Gastroesophageal sphincter (tissue), 4 donors: Measurements from ENCODE around the gene KIF5C. TPM values are rescaled to one million over a fixed set of nuclear protein-coding genes. Genes with fewer than 3 reads are reported as not detected.
A peak's percentile ranks its signal among the peaks of the same experiment; 100 is the strongest.

Source experiments
- ATAC-seq: fragments of 150-250 bp; one replicate; pipeline ENCODE4 v1.9.1; 2016; ENCODE audit warnings: mild to moderate bottlenecking, moderate library complexity
- H3K27ac ChIP-seq, 4 donors: fragments of 200-600 bp; sonication (generic) in 3 of 4; 1 replicate in 3 of 4; 2 replicates in 1 of 4; pipeline ENCODE4 v1.5.1; 2016 to 2019
- H3K27me3 ChIP-seq: fragments of 200-600 bp; sonication (generic); one replicate; pipeline ENCODE4 v1.5.1; 2019
- H3K36me3 ChIP-seq, 2 donors: fragments of 200-600 bp; sonication (generic); one replicate each; pipeline ENCODE4 v1.5.1; 2019; ENCODE audit warnings: control low read depth in 1 of 2
- H3K4me1 ChIP-seq, 3 donors: fragments of 200-600 bp; sonication (generic); 1 replicate in 2 of 3; 2 replicates in 1 of 3; pipeline ENCODE4 v1.5.1; 2016 to 2019; ENCODE audit warnings: control low read depth in 2 of 3
- H3K4me3 ChIP-seq, 2 donors: fragments of 200-600 bp; sonication (generic); one replicate each; pipeline ENCODE4 v1.5.1; 2019; ENCODE audit warnings: mild to moderate bottlenecking in 1 of 2, moderate library complexity in 1 of 2
- H3K9me3 ChIP-seq, 3 donors: fragments of 200-600 bp; sonication (generic); one replicate each; pipeline ENCODE4 v1.5.1; 2017 to 2019; ENCODE audit warnings: control low read depth in 2 of 3
- EP300 ChIP-seq: sonication (generic); formaldehyde crosslinking; IDR thresholded peaks from one replicate; pipeline ENCODE4 v1.6.1; 2017; ENCODE audit warnings: antibody characterized with exemption, mild to moderate bottlenecking
- POLR2A ChIP-seq, 2 donors: fragments of 450-650 bp; IDR thresholded peaks; one replicate each; pipeline ENCODE4 v1.6.1; 2017; ENCODE audit warnings: antibody characterized with exemption in 2 of 2, mild to moderate bottlenecking in 2 of 2, moderate library complexity in 1 of 2
- POLR2AphosphoS5 ChIP-seq: sonication (generic); formaldehyde crosslinking; IDR thresholded peaks from one replicate; pipeline ENCODE4 v1.6.1; 2017; ENCODE audit warnings: antibody characterized with exemption
- WGBS, 2 donors: methylation state at CpG; one replicate each; pipeline ENCODE4 v1.1.5; 2018; ENCODE audit warnings: low coverage in 1 of 2; 5-methylcytosine and 5-hydroxymethylcytosine counted together
- total RNA-seq, 4 donors: library from RNA; depleted of rRNA; stranded (reverse); fragments of >200 nt; gene quantifications; one replicate each; pipeline ENCODE4 v1.1.0, GENCODE V29; 2016
- TF ChIP-seq, protein P1 (sequence below), 4 experiments: fragments of 200-600 bp in 2 of 4; fragments of 450-650 bp in 2 of 4; sonication (generic) in 1 of 4; IDR thresholded peaks; one replicate each; pipeline ENCODE4 v1.5.1; 2017 to 2019; ENCODE audit warnings: antibody characterized with exemption in 4 of 4, mild to moderate bottlenecking in 2 of 4, moderate library complexity in 2 of 4

Gene KIF5C
- total RNA-seq, 4 donors from 2014 or later: 3.3 to 6.6 (median 4.5) TPM

DNA sequence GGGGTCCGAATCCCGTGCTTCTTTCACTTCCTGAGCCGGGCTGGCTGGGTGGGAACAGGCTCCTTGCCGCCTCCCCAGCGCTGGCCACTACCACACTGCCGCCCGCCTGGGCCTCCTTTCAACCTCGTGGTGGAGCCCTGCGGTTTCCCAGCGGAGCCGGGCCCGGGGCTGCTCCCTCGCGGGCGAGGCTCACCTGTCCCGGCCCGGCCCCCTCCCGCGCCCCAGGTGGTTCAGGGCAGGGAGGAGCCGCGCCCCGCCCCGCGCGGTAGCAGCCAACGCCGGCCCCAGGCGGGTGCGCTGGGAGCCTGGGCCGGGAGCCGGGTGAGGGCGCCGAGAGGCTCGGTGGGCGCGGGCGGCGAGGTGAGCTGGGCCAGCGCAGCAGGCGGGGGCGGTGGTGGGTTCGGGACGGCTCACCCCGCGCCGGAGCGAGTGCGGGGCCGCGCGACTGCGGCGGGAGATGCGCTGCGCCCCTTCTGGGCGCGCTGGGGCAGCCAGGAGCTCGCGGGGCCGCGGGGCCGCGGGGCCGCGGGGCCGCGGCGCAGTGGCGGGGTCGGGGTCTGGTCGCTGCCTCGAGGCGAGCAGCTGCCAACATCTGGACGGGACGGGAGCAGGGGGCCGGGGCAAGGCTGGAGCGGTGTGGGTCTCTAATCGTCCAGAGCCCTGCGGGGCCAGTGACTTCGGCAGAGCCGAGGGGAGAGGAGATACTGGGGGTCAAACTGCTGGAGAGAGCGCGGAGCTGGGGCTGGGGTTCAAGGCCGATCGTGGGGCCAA lies 163.6 kb downstream of the KIF5C start, which contains the start of gene LYPD6B:
TSS of gene LYPD6B (plus strand) at position 258 of the 771 bp plus-strand sequence. CDS start 92,250 bp downstream, outside the sequence.
- ATAC-seq: no peak
- WGBS, 2 donors: 0% methylated on average over 2 of the region's 85 CpGs; no CpG with 5 or more reads in 1 of the 2 donors
- Histone ChIP-seq H3K9me3 (no peaks in the 10 kb centered on the region), H3K4me3 (peak within 1 kb of the TSS in 1 of 2 donors; percentile 48), H3K4me1 (peaks cover 0 to 10% (median 0%) of the 10 kb centered on the region in 3 donors), H3K36me3 (no peaks in the 10 kb centered on the region), H3K27me3 (peaks cover 66% of the 10 kb centered on the region), H3K27ac (no peak within 1 kb of the TSS)
- TF ChIP-seq POLR2A (IDR thresholded peaks at IDR 0.05) (no peak), EP300 (no peak), POLR2AphosphoS5 (no peak)
- TF ChIP-seq, protein P1, sequence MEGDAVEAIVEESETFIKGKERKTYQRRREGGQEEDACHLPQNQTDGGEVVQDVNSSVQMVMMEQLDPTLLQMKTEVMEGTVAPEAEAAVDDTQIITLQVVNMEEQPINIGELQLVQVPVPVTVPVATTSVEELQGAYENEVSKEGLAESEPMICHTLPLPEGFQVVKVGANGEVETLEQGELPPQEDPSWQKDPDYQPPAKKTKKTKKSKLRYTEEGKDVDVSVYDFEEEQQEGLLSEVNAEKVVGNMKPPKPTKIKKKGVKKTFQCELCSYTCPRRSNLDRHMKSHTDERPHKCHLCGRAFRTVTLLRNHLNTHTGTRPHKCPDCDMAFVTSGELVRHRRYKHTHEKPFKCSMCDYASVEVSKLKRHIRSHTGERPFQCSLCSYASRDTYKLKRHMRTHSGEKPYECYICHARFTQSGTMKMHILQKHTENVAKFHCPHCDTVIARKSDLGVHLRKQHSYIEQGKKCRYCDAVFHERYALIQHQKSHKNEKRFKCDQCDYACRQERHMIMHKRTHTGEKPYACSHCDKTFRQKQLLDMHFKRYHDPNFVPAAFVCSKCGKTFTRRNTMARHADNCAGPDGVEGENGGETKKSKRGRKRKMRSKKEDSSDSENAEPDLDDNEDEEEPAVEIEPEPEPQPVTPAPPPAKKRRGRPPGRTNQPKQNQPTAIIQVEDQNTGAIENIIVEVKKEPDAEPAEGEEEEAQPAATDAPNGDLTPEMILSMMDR (IDR thresholded peaks at IDR 0.05): no peak

GRCh38 chr2:149039213-149039724 lies 164.2 kb downstream of the KIF5C start:
- ATAC-seq: no peak
- peaks cover 60% of the 10 kb centered on the region for H3K27me3 ChIP-seq
- 50% methylated on average over 2 of the region's 11 CpGs; no CpG with 5 or more reads in 1 of the 2 donors for WGBS, 2 donors
- H3K27ac ChIP-seq: no peak overlapping the region
- H3K36me3 ChIP-seq: no peaks in the 10 kb centered on the region
- TF ChIP-seq, protein P1 (IDR thresholded peaks at IDR 0.05): no peak
- TF ChIP-seq EP300 (no peak), POLR2A (IDR thresholded peaks at IDR 0.05) (no peak), POLR2AphosphoS5 (no peak)
- no peaks in the 10 kb centered on the region for H3K9me3 ChIP-seq
- peaks cover 0 to 10% (median 0%) of the 10 kb centered on the region in 3 donors for H3K4me1 ChIP-seq
- H3K4me3 ChIP-seq: peak overlapping the region in 1 of 2 donors; percentile 48

DNA sequence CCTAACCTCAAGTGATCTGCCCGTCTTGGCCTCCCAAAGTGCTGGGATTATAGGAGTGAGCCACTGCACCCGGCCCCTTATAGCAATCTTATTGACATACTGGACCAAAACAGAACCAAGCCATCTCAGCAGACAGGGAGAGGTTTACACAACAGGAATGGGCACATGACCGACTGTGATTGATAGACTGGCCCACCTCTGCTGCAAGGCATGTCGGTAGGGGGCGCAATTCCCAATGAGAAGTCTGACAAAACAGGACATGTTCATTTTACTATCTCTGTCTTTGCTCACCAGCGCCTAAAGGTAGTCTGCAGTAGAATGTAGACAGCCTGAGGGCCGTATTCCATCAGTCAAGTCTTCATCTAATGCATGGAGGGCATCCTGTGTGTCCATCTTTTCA lies 165.4 kb downstream of the KIF5C start:
- 47 to 73% methylated on average over 3 to 5 of the region's 7 CpGs for WGBS, 2 donors

GRCh38 chr2:149041482-149041881 lies 166.5 kb downstream of the KIF5C start:
- Histone ChIP-seq H3K27me3 (peaks cover 45% of the 10 kb centered on the region), H3K4me1 (peaks cover 0 to 10% (median 0%) of the 10 kb centered on the region in 3 donors), H3K36me3 (no peaks in the 10 kb centered on the region), H3K9me3 (peaks cover 0 to 17% (median 0%) of the 10 kb centered on the region in 3 donors), H3K27ac (no peak overlapping the region), H3K4me3 (no peak overlapping the region)
- 100% methylated on average over 1 of the region's 1 CpG; no CpG with 5 or more reads in 1 of the 2 donors for WGBS, 2 donors
- no peak for ATAC-seq
- no peak for TF ChIP-seq POLR2A (IDR thresholded peaks at IDR 0.05)
- TF ChIP-seq POLR2AphosphoS5: no peak
- TF ChIP-seq, protein P1 (IDR thresholded peaks at IDR 0.05): no peak
- TF ChIP-seq EP300: no peak

More for the DNA sequence above, 165.4 kb downstream of the KIF5C start:
- H3K9me3 ChIP-seq: peaks cover 0 to 6% (median 0%) of the 10 kb centered on the region in 3 donors
- H3K36me3 ChIP-seq: no peaks in the 10 kb centered on the region
- H3K27ac ChIP-seq: no peak overlapping the region
- peaks cover 56% of the 10 kb centered on the region for H3K27me3 ChIP-seq
- peaks cover 0 to 10% (median 0%) of the 10 kb centered on the region in 3 donors for H3K4me1 ChIP-seq
- no peak for TF ChIP-seq POLR2A (IDR thresholded peaks at IDR 0.05)
- TF ChIP-seq EP300: no peak
- TF ChIP-seq, protein P1 (IDR thresholded peaks at IDR 0.05): no peak
- no peak for TF ChIP-seq POLR2AphosphoS5
- no peak for ATAC-seq
- H3K4me3 ChIP-seq: no peak overlapping the region
